Natural killer cell (primary cell): ENCODE data around the gene GGT5. TPM values are rescaled to one million over a fixed set of nuclear protein-coding genes. Genes with fewer than 3 reads are reported as not detected.
"Not testable (repeated sequence)": the region's sequence is repeated elsewhere in the genome, so short reads cannot be mapped to it uniquely, and the experiment has no call there.

Experiments
- ATAC-seq, 3 donors: fragments of 150-1000 bp in 2 of 3; fragments of 200-7000 bp in 1 of 3; cut with Tn5 transposase; 1 replicate in 1 of 3; 2 replicates in 2 of 3; pipeline ENCODE4 v1.10.0; 2021; ENCODE audit warnings: mild to moderate bottlenecking in 2 of 3, moderate library complexity in 2 of 3
- DNase-seq, 2 donors: peaks; one replicate each; pipeline versions ENCODE4 v3.0.0 to v3.0.0-alpha.2; 2013 to 2021; ENCODE audit warnings: mixed read lengths in 1 of 2
- H3K27ac ChIP-seq: one replicate; pipeline ENCODE4 v1.5.1; 2013; ENCODE audit warnings: mild to moderate bottlenecking, low read length
- H3K27me3 ChIP-seq: one replicate; pipeline ENCODE4 v1.6.1; 2013; ENCODE audit warnings: low read length; ENCODE audit not compliant: control insufficient read depth, insufficient read depth
- H3K36me3 ChIP-seq: one replicate; pipeline ENCODE4 v1.6.1; 2013; ENCODE audit warnings: low read length; ENCODE audit not compliant: control insufficient read depth, insufficient read depth
- H3K4me1 ChIP-seq: one replicate; pipeline ENCODE4 v1.6.1; 2013; ENCODE audit warnings: low read length; ENCODE audit not compliant: control insufficient read depth, insufficient read depth
- H3K4me3 ChIP-seq: one replicate; pipeline ENCODE4 v1.5.1; 2013; ENCODE audit warnings: low read length
- H3K9me3 ChIP-seq: one replicate; pipeline ENCODE4 v1.6.1; 2013; ENCODE audit warnings: low read length; ENCODE audit not compliant: control insufficient read depth, insufficient read depth
- H3K27ac Mint-ChIP-seq, 2 donors: one replicate each; pipeline ENCODE4 v1.8.0; 2022; ENCODE audit warnings: mild to moderate bottlenecking in 2 of 2, mixed read lengths in 2 of 2, moderate library complexity in 1 of 2
- H3K27me3 Mint-ChIP-seq, 2 donors: one replicate each; pipeline ENCODE4 v1.8.0; 2022; ENCODE audit warnings: low read depth in 2 of 2, mixed read lengths in 2 of 2
- H3K36me3 Mint-ChIP-seq: one replicate; pipeline ENCODE4 v1.8.0; 2022; ENCODE audit warnings: mixed read lengths
- H3K4me1 Mint-ChIP-seq, 2 donors: one replicate each; pipeline ENCODE4 v1.8.0; 2022; ENCODE audit warnings: mixed read lengths in 2 of 2
- H3K4me3 Mint-ChIP-seq: one replicate; pipeline ENCODE4 v1.8.0; 2022; ENCODE audit warnings: mild to moderate bottlenecking, moderate library complexity, mixed read lengths
- H3K9me3 Mint-ChIP-seq, 2 donors: one replicate each; pipeline ENCODE4 v1.8.0; 2022; ENCODE audit warnings: mixed read lengths in 2 of 2
- CTCF ChIP-seq: fragments of 200-600 bp; IDR thresholded peaks from one replicate; pipeline ENCODE4 v1.8.0; 2022; ENCODE audit warnings: antibody characterized with exemption
- WGBS: methylation state at CpG from one replicate; pipeline ENCODE4 v1.1.7; 2013; ENCODE audit warnings: missing lambda C conversion rate; ENCODE audit not compliant: insufficient coverage; 5-methylcytosine and 5-hydroxymethylcytosine counted together
- intact Hi-C: fragments of 100-400 bp; cut with micrococcal nuclease; formaldehyde crosslinking; loops from one replicate; pipeline ENCODE4 v1.14.2; 2022
- total RNA-seq, 4 donors: library from RNA; stranded (reverse); fragments of 120-200 nt in 1 of 4; gene quantifications; one replicate each; pipeline versions ENCODE4 v1.2.3 to v1.2.4, GENCODE V29; 2013 to 2022

GGT5 gene
- total RNA-seq, 3 donors from 2014 or later (not counting 1 experiment from before 2014, with no cell fraction given) = not detected

- Histone ChIP-seq H3K4me1 (peaks cover 24% of the 10 kb centered on the region), H3K27ac (no peak overlapping the region), H3K9me3 (no peaks in the 10 kb centered on the region), H3K36me3 (no peaks in the 10 kb centered on the region), H3K27me3 (no peaks in the 10 kb centered on the region), H3K4me3 (no peak overlapping the region)
- no peaks in the 10 kb centered on the region for H3K27me3 Mint-ChIP-seq
- H3K9me3 Mint-ChIP-seq = no peaks in the 10 kb centered on the region
- 85% methylated on average over 5 of the region's 6 CpGs for WGBS
- ATAC-seq (no peak), DNase-seq (no peak)
- H3K36me3 Mint-ChIP-seq = no peaks in the 10 kb centered on the region
- H3K4me1 Mint-ChIP-seq = peaks cover 14 to 24% of the 10 kb centered on the region in 2 donors
- no peak overlapping the region for H3K4me3 Mint-ChIP-seq
- intact Hi-C loops = no loop called here
- H3K27ac Mint-ChIP-seq = no peak overlapping the region
- TF ChIP-seq CTCF = no peak
Observed at GRCh38 chr22:24247011-24247507, 2.2 kb upstream of the GGT5 start.

DNA sequence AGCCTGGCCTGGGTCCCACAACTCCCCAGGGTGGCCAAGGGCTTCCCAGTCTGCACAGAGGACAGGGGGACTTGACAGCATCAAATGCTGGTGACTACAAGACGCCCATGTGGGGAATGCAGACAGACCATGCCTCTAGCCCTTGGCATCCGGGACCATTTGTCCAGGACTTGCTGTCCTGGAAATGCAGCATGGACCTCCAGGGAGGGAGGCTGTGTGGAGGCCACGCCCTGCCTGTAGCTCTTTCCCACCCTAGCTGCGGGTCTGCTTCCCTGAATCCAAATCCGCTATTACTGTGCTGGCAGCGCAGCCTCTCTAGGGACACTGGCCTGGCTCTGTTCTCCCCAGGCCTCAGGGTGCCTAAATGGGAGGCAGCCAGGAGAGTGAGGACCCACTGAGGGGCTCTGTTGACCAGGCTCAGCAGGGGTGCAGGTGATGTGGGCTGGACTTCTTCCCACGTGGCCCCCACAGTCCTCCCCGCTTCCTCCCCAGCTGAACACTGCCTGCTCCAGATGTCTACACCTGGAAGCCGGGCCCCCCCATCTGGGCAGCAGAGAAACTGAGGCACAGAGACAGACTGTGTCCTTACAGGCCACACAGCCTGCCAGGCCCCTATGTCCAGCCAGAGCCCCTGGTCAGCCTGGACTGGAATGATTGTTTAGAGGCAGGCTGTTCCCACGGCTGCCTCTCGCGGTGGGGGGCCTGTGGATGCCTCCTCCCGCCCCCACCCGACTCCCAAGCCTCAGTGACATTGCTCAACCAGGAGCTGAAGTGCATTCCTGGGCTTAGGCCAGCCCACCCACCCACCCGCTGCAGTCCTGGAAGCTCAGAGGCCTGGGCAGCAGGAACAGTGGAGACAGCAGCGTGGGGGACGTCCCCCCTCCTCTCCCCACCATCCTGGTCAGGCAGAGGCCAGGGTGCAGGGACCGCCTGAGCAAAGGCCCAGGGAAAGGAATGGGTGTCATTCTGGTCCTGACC is 991 bp upstream of the GGT5 start:
- H3K27ac ChIP-seq, H3K36me3 ChIP-seq, H3K27me3 Mint-ChIP-seq, H3K27ac Mint-ChIP-seq, H3K9me3 Mint-ChIP-seq, H3K9me3 ChIP-seq, DNase-seq, H3K27me3 ChIP-seq, H3K4me3 Mint-ChIP-seq, H3K36me3 Mint-ChIP-seq, ATAC-seq, intact Hi-C loops, H3K4me3 ChIP-seq: not testable (repeated sequence)
- 89% methylated on average over 15 of the region's 18 CpGs for WGBS
- H3K4me1 ChIP-seq = peaks cover 25% of the 10 kb centered on the region
- H3K4me1 Mint-ChIP-seq = peaks cover 14 to 25% of the 10 kb centered on the region in 2 donors

DNA sequence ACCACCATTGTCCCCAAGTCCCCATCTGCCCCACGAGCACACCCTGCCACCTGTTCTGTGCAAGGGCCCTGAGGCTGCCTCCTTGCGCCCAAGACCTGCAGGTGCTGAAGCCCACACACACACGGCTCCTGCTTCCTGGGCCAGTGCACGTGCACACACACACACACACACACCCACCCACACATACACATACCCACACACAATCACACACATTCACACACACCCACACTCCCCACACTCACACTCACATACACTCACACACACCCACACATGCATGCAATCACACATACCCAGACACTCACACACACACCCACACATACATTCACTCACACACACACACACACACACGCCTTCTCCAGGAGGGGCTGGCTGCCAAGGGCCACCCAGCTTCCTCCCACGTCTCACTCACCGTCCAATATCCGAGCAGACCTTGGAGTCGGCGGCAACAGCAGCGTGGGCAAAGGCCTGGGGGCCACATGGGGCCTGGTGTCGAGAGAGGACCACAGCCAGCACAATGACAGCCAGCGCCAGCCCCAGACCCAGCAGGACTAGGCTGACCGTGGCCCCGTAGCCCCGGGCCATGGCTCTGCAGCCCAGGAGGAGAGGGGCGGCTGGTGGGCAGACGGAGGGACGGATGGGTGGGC is 616 bp downstream of the GGT5 start:
- H3K36me3 Mint-ChIP-seq = no peaks in the 10 kb centered on the region
- ATAC-seq (no peak), DNase-seq (no peak)
- Histone ChIP-seq H3K4me1 (peaks cover 25% of the 10 kb centered on the region), H3K9me3 (no peaks in the 10 kb centered on the region), H3K27me3 (no peaks in the 10 kb centered on the region), H3K27ac (no peak overlapping the region), H3K36me3 (no peaks in the 10 kb centered on the region), H3K4me3 (no peak overlapping the region)
- peak overlapping the region in 1 of 2 donors; percentile 19 for H3K27ac Mint-ChIP-seq
- no peak for TF ChIP-seq CTCF
- H3K4me1 Mint-ChIP-seq = peaks cover 14 to 25% of the 10 kb centered on the region in 2 donors
- intact Hi-C loops = no loop called here
- no peaks in the 10 kb centered on the region for H3K27me3 Mint-ChIP-seq
- 70% methylated on average over 19 of the region's 19 CpGs for WGBS
- H3K4me3 Mint-ChIP-seq = no peak overlapping the region
- H3K9me3 Mint-ChIP-seq = no peaks in the 10 kb centered on the region

DNA sequence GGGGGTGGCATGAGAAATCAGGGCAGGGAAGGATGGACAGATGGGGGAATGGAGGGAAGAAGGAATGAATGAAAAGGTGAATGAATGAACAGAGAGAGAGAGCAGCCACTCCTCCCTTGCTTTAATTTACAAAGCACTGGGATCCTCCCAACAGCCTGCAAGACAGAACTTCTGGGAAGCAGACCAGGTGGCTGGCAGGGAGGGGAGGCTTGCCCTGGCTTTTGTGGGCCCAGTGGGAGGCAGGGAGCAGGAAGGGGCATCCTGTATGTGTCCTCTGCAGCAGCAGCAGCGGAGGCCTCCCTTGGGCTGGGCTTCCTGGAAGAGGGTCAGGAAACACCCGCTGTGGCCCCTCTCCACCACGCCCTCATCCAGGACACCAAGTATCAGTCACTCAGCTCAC is 1.5 kb downstream of the GGT5 start:
- H3K36me3 Mint-ChIP-seq, DNase-seq, H3K4me3 ChIP-seq, H3K9me3 ChIP-seq, H3K27me3 ChIP-seq, H3K27ac ChIP-seq, H3K27me3 Mint-ChIP-seq, H3K36me3 ChIP-seq, H3K9me3 Mint-ChIP-seq, intact Hi-C loops, ATAC-seq: not testable (repeated sequence)
- H3K4me1 ChIP-seq = peaks cover 25% of the 10 kb centered on the region
- Mint-ChIP-seq H3K27ac (peak overlapping the region in 1 of 2 donors; percentile 73), H3K4me3 (peak overlapping the region; percentile 79), H3K4me1 (peaks cover 14 to 25% of the 10 kb centered on the region in 2 donors)
- WGBS = 20% methylated on average over 1 of the region's 3 CpGs

GRCh38 chr22:24240985-24241692 is 3.7 kb downstream of the GGT5 start:
- peaks cover 14 to 25% of the 10 kb centered on the region in 2 donors for H3K4me1 Mint-ChIP-seq
- H3K9me3 Mint-ChIP-seq, H3K4me3 ChIP-seq, intact Hi-C loops, H3K36me3 ChIP-seq, H3K27ac Mint-ChIP-seq, H3K4me3 Mint-ChIP-seq, H3K27me3 ChIP-seq, ATAC-seq, H3K27me3 Mint-ChIP-seq, H3K36me3 Mint-ChIP-seq, H3K9me3 ChIP-seq, DNase-seq, H3K27ac ChIP-seq: not testable (repeated sequence)
- 89% methylated on average over 2 of the region's 9 CpGs for WGBS
- peaks cover 25% of the 10 kb centered on the region for H3K4me1 ChIP-seq
